Peyer's patch (tissue), 4 donors: ENCODE measurements around the gene CPED1. TPM values are rescaled to one million over a fixed set of nuclear protein-coding genes. Genes with fewer than 3 reads are reported as not detected.
A peak's percentile ranks its signal among the peaks of the same experiment; 100 is the strongest.

Experiments
- DNase-seq, 3 donors: peaks; one replicate each; pipeline ENCODE4 v3.0.0-alpha.2; 2017 to 2019
- H3K27ac ChIP-seq, 4 donors: fragments of 200-600 bp; sonication (generic); one replicate each; pipeline ENCODE4 v1.5.1; 2016 to 2019
- H3K27me3 ChIP-seq, 2 donors: fragments of 200-600 bp; sonication (generic); one replicate each; pipeline ENCODE4 v1.5.1; 2019
- H3K36me3 ChIP-seq, 3 donors: fragments of 200-600 bp; sonication (generic); one replicate each; pipeline ENCODE4 v1.5.1; 2016 to 2019
- H3K4me1 ChIP-seq, 4 donors: fragments of 200-600 bp; sonication (generic); one replicate each; pipeline ENCODE4 v1.5.1; 2016 to 2019
- H3K4me3 ChIP-seq, 4 donors: fragments of 200-600 bp; sonication (generic); 1 replicate in 3 of 4; 2 replicates in 1 of 4; pipeline ENCODE4 v1.5.1; 2016 to 2019; ENCODE audit warnings: mild to moderate bottlenecking in 1 of 4
- H3K9me3 ChIP-seq, 4 donors: fragments of 200-600 bp; sonication (generic); one replicate each; pipeline ENCODE4 v1.5.1; 2016 to 2019; ENCODE audit warnings: mild to moderate bottlenecking in 1 of 4
- POLR2A ChIP-seq, 2 donors: fragments of 450-650 bp; IDR thresholded peaks; one replicate each; pipeline ENCODE4 v1.5.1; 2017; ENCODE audit warnings: antibody characterized with exemption in 2 of 2, mild to moderate bottlenecking in 2 of 2, moderate library complexity in 2 of 2
- total RNA-seq, 4 donors: library from RNA; depleted of rRNA; stranded (reverse); fragments of >200 nt; gene quantifications; one replicate each; pipeline ENCODE4 v1.1.0, GENCODE V29; 2016
- TF ChIP-seq, protein P1 (sequence below), 6 experiments: fragments of 450-650 bp in 4 of 6; fragments of 200-600 bp in 2 of 6; sonication (generic) in 1 of 6; IDR thresholded peaks; one replicate each; pipeline ENCODE4 v1.5.1; 2017 to 2019; ENCODE audit warnings: antibody characterized with exemption in 6 of 6, mild to moderate bottlenecking in 3 of 6, moderate library complexity in 1 of 6

Gene CPED1
- total RNA-seq, 4 donors from 2014 or later: 4.4 to 50.3 (median 8.5) TPM

DNA sequence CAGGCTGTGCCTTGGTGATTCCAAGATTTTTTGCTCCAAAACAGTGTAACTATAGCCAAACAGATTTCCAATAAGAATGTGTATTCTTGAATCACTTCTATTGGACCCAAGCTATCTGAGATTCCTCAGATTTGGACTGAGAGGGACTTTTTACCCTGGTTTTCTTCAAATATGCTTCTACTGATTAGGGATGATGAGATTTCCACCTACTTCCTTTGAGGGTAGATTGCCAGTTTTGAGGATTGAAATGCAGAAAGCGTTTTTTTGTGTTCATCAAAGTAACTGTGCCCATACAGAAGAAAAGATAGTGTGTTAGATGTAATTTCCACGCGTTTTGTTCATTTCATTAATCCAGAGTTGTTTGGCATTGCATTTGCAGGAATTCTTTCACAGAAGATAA, 144.9 kb downstream of the CPED1 start:
- Histone ChIP-seq H3K4me1 (no peaks in the 10 kb centered on the region), H3K27ac (no peak overlapping the region), H3K9me3 (no peaks in the 10 kb centered on the region), H3K36me3 (no peaks in the 10 kb centered on the region), H3K4me3 (no peak overlapping the region), H3K27me3 (no peaks in the 10 kb centered on the region)
- DNase-seq: no peak
- TF ChIP-seq, protein P1, sequence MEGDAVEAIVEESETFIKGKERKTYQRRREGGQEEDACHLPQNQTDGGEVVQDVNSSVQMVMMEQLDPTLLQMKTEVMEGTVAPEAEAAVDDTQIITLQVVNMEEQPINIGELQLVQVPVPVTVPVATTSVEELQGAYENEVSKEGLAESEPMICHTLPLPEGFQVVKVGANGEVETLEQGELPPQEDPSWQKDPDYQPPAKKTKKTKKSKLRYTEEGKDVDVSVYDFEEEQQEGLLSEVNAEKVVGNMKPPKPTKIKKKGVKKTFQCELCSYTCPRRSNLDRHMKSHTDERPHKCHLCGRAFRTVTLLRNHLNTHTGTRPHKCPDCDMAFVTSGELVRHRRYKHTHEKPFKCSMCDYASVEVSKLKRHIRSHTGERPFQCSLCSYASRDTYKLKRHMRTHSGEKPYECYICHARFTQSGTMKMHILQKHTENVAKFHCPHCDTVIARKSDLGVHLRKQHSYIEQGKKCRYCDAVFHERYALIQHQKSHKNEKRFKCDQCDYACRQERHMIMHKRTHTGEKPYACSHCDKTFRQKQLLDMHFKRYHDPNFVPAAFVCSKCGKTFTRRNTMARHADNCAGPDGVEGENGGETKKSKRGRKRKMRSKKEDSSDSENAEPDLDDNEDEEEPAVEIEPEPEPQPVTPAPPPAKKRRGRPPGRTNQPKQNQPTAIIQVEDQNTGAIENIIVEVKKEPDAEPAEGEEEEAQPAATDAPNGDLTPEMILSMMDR (IDR thresholded peaks at IDR 0.05): no peak
- no peak for TF ChIP-seq POLR2A (IDR thresholded peaks at IDR 0.05)

DNA sequence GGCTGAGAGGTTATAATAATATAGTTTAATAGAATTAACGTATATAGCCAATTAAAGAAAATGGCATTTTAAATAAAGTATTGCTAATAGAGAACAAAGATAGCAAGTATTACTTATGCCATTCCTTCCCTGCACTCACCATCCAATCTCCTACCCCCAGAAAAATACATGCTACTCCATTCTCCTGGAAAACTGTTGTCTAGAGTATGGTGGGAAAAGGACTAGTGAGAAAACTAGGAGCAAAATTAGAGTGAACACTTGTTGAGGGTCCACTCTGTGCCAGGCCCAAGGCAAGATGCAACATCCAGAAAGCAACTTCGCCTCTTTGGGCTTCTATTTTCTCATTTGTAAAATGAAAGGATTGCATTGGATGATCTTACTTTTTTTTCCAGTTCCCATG, 149.1 kb downstream of the CPED1 start:
- TF ChIP-seq, protein P1 (IDR thresholded peaks at IDR 0.05): no peak
- no peak for TF ChIP-seq POLR2A (IDR thresholded peaks at IDR 0.05)
- Histone ChIP-seq H3K9me3 (no peaks in the 10 kb centered on the region), H3K4me3 (no peak overlapping the region)

DNA sequence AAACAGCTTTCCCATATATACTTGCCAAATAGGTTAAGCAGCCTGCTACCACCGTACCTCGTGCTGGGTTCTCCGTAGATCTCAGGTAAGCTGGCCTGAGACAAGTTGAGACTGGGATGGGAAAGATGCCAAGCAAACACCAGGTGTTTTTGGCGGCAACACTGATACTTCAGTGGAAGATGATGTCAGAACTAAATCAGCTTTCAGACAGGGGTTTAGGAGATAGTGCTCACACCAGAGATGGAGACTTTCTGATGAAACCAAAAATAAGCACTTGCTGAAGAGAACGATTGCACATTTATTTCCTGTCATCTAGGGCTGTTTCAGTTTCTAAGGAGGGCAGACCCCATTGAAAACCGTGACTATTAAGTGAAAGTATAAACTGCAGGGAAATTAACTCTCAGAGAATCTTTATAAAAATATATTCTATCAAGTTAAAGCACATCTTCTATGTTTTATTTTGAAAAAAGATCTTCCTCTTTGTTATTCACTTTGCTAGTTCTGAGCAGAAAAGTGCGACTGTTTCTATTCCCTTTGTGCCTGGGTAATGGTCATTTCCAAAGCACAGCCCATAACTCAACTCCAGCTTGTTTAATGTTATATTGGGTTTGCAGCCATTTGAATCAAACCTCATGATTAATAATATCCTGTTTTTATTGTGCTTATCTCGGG, 149.9 kb downstream of the CPED1 start:
- Histone ChIP-seq H3K4me1 (no peaks in the 10 kb centered on the region), H3K27ac (peak overlapping the region in 2 of 4 donors; percentile 11 to 46), H3K4me3 (peak overlapping the region in 1 of 4 donors; percentile 9), H3K9me3 (no peaks in the 10 kb centered on the region), H3K27me3 (no peaks in the 10 kb centered on the region), H3K36me3 (no peaks in the 10 kb centered on the region)
- peak in 1 of 3 donors; percentile 20 for DNase-seq
- no peak for TF ChIP-seq POLR2A (IDR thresholded peaks at IDR 0.05)
- TF ChIP-seq, protein P1 (IDR thresholded peaks at IDR 0.05): no peak

More for the DNA sequence above, 149.1 kb downstream of the CPED1 start:
- Histone ChIP-seq H3K4me1 (no peaks in the 10 kb centered on the region), H3K27ac (no peak overlapping the region), H3K36me3 (no peaks in the 10 kb centered on the region), H3K27me3 (no peaks in the 10 kb centered on the region)
- no peak for DNase-seq

DNA sequence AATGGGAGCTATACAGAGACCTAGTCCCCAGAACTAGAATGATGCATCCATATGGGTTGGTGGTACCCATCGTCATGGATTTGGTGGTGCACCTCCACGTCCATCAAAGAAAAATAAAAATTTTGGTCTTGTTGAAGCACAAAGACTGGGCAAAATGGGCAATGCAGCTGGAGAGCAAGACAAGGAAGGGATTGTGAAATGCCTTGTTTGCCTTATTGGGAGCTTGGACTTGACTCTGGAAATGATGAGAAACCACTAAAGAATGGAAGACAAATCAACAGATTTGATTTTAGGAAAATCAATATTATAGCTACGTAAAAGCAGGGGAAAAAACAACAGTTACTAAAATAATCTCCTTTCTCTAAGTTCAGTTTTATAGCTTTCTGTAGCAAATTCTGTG, 150.9 kb downstream of the CPED1 start:
- no peaks in the 10 kb centered on the region for H3K4me1 ChIP-seq
- DNase-seq: no peak
- H3K27me3 ChIP-seq: no peaks in the 10 kb centered on the region
- no peaks in the 10 kb centered on the region for H3K36me3 ChIP-seq
- TF ChIP-seq, protein P1 (IDR thresholded peaks at IDR 0.05): no peak
- TF ChIP-seq POLR2A (IDR thresholded peaks at IDR 0.05): no peak
- H3K4me3 ChIP-seq: no peak overlapping the region
- no peak overlapping the region for H3K27ac ChIP-seq
- no peaks in the 10 kb centered on the region for H3K9me3 ChIP-seq

DNA sequence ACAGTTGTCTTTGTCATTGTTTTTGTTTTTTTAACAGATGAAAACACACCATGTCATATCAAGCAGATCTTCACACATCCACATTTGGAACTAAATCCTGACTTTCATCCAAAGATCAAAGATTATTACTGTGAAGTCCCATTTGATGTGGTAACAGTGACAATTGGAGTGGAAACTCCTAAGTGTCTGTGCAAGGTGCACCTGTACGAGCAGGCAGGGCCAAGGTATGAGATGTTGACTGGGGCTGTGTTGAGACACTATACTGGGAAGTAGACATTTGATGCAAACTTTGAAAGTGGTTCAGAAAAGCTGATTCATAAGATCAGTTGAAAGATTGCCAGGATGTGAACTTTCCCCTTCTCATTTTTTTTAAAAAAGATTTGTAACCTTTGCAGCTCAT, 152.3 kb downstream of the CPED1 start:
- no peaks in the 10 kb centered on the region for H3K27me3 ChIP-seq
- TF ChIP-seq, protein P1 (IDR thresholded peaks at IDR 0.05): no peak
- no peak for TF ChIP-seq POLR2A (IDR thresholded peaks at IDR 0.05)
- H3K4me3 ChIP-seq: no peak overlapping the region
- H3K27ac ChIP-seq: no peak overlapping the region
- H3K9me3 ChIP-seq: no peaks in the 10 kb centered on the region
- no peaks in the 10 kb centered on the region for H3K36me3 ChIP-seq
- no peaks in the 10 kb centered on the region for H3K4me1 ChIP-seq
- DNase-seq: no peak
